OCI-LY7 (cell line): ENCODE measurements around the gene DALRD3.

Source experiments
- CTCF ChIP-seq: fragments of 200-600 bp; sonication (generic); conservative IDR thresholded peaks from 2 replicates; pipeline ENCODE4 v1.5.1; 2014; ENCODE audit warnings: mild to moderate bottlenecking, antibody characterized with exemption, low read length, moderate library complexity, mixed read lengths
- EZH2phosphoT487 ChIP-seq: fragments of 200-600 bp; sonication (generic); IDR thresholded peaks from 2 replicates; pipeline ENCODE4 v1.6.1; 2018; ENCODE audit warnings: low read depth, borderline replicate concordance, mild to moderate bottlenecking, mixed run types, antibody characterized with exemption, low read length, moderate library complexity, mixed read lengths

DNA sequence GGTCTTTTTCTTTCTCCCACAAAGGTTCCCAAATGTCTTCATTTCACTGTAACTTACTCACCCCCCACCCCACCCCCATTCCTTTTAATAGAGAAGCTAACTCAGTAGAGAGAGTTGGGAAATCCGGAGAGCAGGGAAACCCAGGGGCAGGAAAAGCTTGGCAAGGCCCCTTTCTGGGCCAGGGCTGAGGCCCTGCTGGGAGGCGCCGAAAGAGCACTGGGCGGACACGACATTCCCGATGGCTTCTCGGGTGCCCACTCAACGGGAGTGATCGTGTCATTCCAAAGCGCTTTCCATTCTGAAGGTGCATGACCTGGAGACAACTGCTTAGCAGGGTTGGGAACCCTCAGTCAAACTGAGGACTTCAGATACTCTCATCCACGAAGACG lies 1.6 kb upstream of the DALRD3 start:
- no peak for TF ChIP-seq CTCF
- TF ChIP-seq EZH2phosphoT487: no peak
